ENCODE data around the gene CALHM1. TPM values are rescaled to one million over a fixed set of nuclear protein-coding genes. Genes with fewer than 3 reads are reported as not detected.
"Not testable (repeated sequence)": the region's sequence is repeated elsewhere in the genome, so short reads cannot be mapped to it uniquely, and the experiment has no call there.

CALHM1 gene
- total RNA-seq (not detected), polyA plus RNA-seq (not detected)
- long read RNA-seq, donor 1: 0 reads
- long read RNA-seq, donor 2: 0 reads

- no peaks in the 10 kb centered on the region for H3K36me3 ChIP-seq (ENCODE audit: insufficient read depth in 1 of 2, low read depth in 1 of 2)
- H3K4me1 ChIP-seq: no peaks in the 10 kb centered on the region
- H3K4me3 ChIP-seq: no peak within 1 kb of the TSS
- H3K27ac ChIP-seq: no peak within 1 kb of the TSS
- intact Hi-C loops (cut with DNase I): no loop called here
- H3K9me3 ChIP-seq: no peaks in the 10 kb centered on the region
- TF ChIP-seq, protein P1, sequence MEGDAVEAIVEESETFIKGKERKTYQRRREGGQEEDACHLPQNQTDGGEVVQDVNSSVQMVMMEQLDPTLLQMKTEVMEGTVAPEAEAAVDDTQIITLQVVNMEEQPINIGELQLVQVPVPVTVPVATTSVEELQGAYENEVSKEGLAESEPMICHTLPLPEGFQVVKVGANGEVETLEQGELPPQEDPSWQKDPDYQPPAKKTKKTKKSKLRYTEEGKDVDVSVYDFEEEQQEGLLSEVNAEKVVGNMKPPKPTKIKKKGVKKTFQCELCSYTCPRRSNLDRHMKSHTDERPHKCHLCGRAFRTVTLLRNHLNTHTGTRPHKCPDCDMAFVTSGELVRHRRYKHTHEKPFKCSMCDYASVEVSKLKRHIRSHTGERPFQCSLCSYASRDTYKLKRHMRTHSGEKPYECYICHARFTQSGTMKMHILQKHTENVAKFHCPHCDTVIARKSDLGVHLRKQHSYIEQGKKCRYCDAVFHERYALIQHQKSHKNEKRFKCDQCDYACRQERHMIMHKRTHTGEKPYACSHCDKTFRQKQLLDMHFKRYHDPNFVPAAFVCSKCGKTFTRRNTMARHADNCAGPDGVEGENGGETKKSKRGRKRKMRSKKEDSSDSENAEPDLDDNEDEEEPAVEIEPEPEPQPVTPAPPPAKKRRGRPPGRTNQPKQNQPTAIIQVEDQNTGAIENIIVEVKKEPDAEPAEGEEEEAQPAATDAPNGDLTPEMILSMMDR (IDR thresholded peaks at IDR 0.05): no peak
- 70 to 98% (median 75%) methylated on average over 5 to 9 of the region's 9 CpGs for WGBS, 3 donors
- no peaks in the 10 kb centered on the region for H3K27me3 ChIP-seq (ENCODE audit: insufficient read depth in 3 of 3, low read length in 2 of 3)
- DNase-seq (no peak), ATAC-seq (no peak)
Observed at GRCh38 chr10:103458720-103459119, at the start of gene CALHM1. CALHM1 (minus strand) TSS chr10:103458900; CDS start chr10:103458751, 149 bp downstream.

GRCh38 chr10:103507235-103508191, 48.8 kb upstream of the CALHM1 start:
- Histone ChIP-seq H3K27me3 (ENCODE audit: insufficient read depth in 3 of 3, low read length in 2 of 3) (no peaks in the 10 kb centered on the region), H3K36me3 (ENCODE audit: insufficient read depth in 1 of 2, low read depth in 1 of 2) (no peaks in the 10 kb centered on the region), H3K27ac (no peak overlapping the region), H3K4me3 (no peak overlapping the region), H3K4me1 (no peaks in the 10 kb centered on the region), H3K9me3 (no peaks in the 10 kb centered on the region)
- DNase-seq: no peak
- no peak for ATAC-seq
- 58 to 61% (median 58%) methylated on average over 10 of the region's 10 CpGs for WGBS, 3 donors
- TF ChIP-seq, protein P1 (IDR thresholded peaks at IDR 0.05): no peak
- intact Hi-C loops (cut with DNase I): no loop called here

- Histone ChIP-seq H3K36me3 (ENCODE audit: insufficient read depth in 1 of 2, low read depth in 1 of 2) (no peaks in the 10 kb centered on the region), H3K9me3 (no peaks in the 10 kb centered on the region), H3K27ac (no peak overlapping the region), H3K4me1 (no peaks in the 10 kb centered on the region), H3K4me3 (no peak overlapping the region), H3K27me3 (ENCODE audit: insufficient read depth in 3 of 3, low read length in 2 of 3) (no peaks in the 10 kb centered on the region)
- DNase-seq: no peak
- 80 to 92% (median 84%) methylated on average over 4 of the region's 4 CpGs for WGBS, 3 donors
- no peak for ATAC-seq
- TF ChIP-seq, protein P1 (IDR thresholded peaks at IDR 0.05): no peak
- intact Hi-C loops (cut with DNase I): no loop called here
Observed at GRCh38 chr10:103506061-103506460, 47.4 kb upstream of the CALHM1 start.

- DNase-seq (no peak), ATAC-seq (peak in 1 of 4 donors; percentile 55)
- 72 to 77% (median 72%) methylated on average over 10 of the region's 10 CpGs for WGBS, 3 donors
- TF ChIP-seq, protein P1 (IDR thresholded peaks at IDR 0.05): no peak
- Histone ChIP-seq H3K36me3 (ENCODE audit: insufficient read depth in 1 of 2, low read depth in 1 of 2) (no peaks in the 10 kb centered on the region), H3K4me3 (no peak overlapping the region), H3K27me3 (ENCODE audit: insufficient read depth in 3 of 3, low read length in 2 of 3) (no peaks in the 10 kb centered on the region), H3K9me3 (no peaks in the 10 kb centered on the region), H3K4me1 (no peaks in the 10 kb centered on the region), H3K27ac (no peak overlapping the region)
- intact Hi-C loops (cut with DNase I): no loop called here
Observed at GRCh38 chr10:103504181-103504783, 45.6 kb upstream of the CALHM1 start.

GRCh38 chr10:103503777-103504176, 45.1 kb upstream of the CALHM1 start:
- DNase-seq; H3K4me1 ChIP-seq; H3K36me3 ChIP-seq (ENCODE audit: insufficient read depth in 1 of 2, low read depth in 1 of 2); H3K27me3 ChIP-seq (ENCODE audit: insufficient read depth in 3 of 3, low read length in 2 of 3); H3K27ac ChIP-seq; H3K9me3 ChIP-seq; H3K4me3 ChIP-seq; ATAC-seq; intact Hi-C loops (cut with DNase I): not testable (repeated sequence)
- WGBS, 3 donors: 94 to 99% (median 94%) methylated on average over 6 of the region's 6 CpGs

Measured in psoas muscle (tissue), 8 donors.